ENCODE data around the gene FBRSL1. TPM values are rescaled to one million over a fixed set of nuclear protein-coding genes. Genes with fewer than 3 reads are reported as not detected.

Gene FBRSL1
- total RNA-seq, 4 donors from 2014 or later = 5.9 to 34.3 (median 23.4) TPM

DNA sequence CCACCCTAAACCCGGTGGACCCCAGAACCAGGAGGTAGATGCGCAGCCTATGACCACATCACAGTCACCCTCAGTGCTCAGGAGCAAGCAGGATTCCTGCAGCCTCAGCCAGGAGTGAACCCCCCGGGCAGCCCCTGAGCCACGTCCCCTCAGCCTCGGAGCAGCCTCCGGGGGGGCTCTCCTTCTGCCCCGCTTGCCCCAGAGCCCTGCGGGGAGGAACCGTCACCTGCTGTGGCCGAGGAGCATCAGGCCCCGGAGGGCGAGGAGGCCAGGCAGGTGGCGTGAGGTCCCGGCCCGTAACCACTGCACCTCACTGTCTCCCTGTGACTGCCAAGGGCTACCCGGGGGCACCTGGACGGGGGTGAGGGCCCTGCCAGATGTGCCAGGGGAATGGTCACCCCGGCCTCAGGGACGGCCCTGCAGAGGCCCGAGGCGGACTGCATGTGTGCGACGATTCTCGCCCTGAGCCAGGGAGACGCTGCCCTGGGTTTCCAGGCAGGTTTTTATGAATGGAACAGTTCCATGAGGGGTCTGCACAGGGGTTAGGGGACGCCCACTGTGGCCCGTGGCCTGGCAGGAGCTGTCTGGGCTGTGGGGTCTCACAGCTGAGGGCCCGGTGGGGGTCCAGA, 58.6 kb downstream of the FBRSL1 start:
- Histone ChIP-seq H3K27me3 (no peaks in the 10 kb centered on the region), H3K4me3 (no peak overlapping the region), H3K9me3 (no peaks in the 10 kb centered on the region), H3K36me3 (peaks cover 0 to 53% (median 7%) of the 10 kb centered on the region in 3 donors), H3K27ac (no peak overlapping the region), H3K4me1 (no peaks in the 10 kb centered on the region)
- WGBS, 2 donors = 100% methylated on average over 6 of the region's 28 CpGs; no CpG with 5 or more reads in 1 of the 2 donors
- no peak for DNase-seq
- TF ChIP-seq, protein P1, sequence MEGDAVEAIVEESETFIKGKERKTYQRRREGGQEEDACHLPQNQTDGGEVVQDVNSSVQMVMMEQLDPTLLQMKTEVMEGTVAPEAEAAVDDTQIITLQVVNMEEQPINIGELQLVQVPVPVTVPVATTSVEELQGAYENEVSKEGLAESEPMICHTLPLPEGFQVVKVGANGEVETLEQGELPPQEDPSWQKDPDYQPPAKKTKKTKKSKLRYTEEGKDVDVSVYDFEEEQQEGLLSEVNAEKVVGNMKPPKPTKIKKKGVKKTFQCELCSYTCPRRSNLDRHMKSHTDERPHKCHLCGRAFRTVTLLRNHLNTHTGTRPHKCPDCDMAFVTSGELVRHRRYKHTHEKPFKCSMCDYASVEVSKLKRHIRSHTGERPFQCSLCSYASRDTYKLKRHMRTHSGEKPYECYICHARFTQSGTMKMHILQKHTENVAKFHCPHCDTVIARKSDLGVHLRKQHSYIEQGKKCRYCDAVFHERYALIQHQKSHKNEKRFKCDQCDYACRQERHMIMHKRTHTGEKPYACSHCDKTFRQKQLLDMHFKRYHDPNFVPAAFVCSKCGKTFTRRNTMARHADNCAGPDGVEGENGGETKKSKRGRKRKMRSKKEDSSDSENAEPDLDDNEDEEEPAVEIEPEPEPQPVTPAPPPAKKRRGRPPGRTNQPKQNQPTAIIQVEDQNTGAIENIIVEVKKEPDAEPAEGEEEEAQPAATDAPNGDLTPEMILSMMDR (IDR thresholded peaks at IDR 0.05) = no peak
- TF ChIP-seq POLR2A (IDR thresholded peaks at IDR 0.05) = no peak
- intact Hi-C loops (cut with DNase I) = no loop called here

DNA sequence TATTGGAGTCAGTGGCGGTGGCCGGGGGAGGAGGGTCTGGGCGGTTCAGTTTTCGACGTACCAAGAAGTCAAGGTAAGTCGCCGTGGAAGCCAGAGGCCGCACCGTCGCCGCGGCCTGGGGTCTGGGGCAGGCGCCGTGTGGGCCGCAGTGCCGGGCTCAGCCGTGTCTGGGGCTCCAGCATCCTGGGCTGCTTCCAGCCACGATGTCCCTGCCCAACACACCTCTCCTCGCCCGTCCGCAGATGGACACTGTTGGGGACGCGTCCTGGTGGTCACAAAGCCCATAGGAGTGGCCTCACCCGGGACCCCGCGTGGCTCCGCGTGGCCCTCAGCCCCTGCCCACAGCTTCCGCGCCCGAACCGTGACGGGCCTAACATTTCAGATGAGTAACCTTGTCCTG, 59.1 kb downstream of the FBRSL1 start:
- Histone ChIP-seq H3K36me3 (peaks cover 0 to 59% (median 7%) of the 10 kb centered on the region in 3 donors), H3K27ac (no peak overlapping the region), H3K4me1 (no peaks in the 10 kb centered on the region), H3K9me3 (no peaks in the 10 kb centered on the region), H3K27me3 (no peaks in the 10 kb centered on the region), H3K4me3 (no peak overlapping the region)
- WGBS, 2 donors = 92 to 95% methylated on average over 9 to 16 of the region's 33 CpGs
- DNase-seq = no peak
- TF ChIP-seq, protein P1 (IDR thresholded peaks at IDR 0.05) = no peak
- TF ChIP-seq POLR2A (IDR thresholded peaks at IDR 0.05) = no peak
- intact Hi-C loops (cut with DNase I) = no loop called here

DNA sequence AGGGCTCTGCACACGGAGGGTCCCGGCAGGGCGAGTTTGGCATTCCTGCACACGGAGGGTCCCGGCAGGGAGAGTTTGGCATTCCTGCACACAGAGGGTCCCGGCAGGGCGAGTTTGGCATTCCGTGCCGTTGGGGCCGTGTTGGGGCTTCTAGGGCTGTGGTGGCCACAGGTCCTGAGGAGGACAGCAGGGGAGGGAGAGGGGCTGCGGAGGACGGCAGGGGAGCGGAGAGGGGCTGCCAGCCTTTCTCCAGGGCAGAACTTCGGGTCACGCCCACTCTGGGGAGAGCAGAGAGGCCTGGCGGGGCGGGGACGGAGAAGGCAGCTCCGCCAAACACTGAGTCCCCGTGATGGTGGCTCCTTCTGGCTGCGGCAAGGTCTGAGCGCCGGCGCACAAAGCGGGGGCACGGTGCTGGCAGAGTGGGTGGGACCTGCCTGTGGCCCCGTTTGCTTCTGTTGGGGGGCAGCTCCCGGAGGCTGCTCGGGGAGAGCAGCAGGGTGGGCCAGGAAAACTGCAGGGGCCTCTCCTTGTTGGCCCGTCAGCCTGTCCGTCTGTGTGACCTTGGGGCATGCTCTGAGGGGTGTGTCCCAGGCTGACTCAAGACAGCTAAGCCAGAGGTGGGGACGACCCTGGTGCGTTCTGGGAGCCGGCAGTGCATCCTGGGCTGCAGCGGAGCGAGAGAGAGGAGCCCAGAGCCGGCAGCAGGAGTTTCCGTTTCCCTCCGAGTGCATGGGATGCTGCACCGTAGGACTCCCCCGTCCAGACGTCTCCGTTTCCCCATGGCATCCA, 60.3 kb downstream of the FBRSL1 start:
- no peaks in the 10 kb centered on the region for H3K27me3 ChIP-seq
- no peak for DNase-seq
- H3K4me1 ChIP-seq = no peaks in the 10 kb centered on the region
- no peaks in the 10 kb centered on the region for H3K9me3 ChIP-seq
- H3K27ac ChIP-seq = no peak overlapping the region
- TF ChIP-seq, protein P1 (IDR thresholded peaks at IDR 0.05) = no peak
- no peak for TF ChIP-seq POLR2A (IDR thresholded peaks at IDR 0.05)
- WGBS, 2 donors = 79 to 87% methylated on average over 11 to 12 of the region's 43 CpGs
- intact Hi-C loops (cut with DNase I) = no loop called here
- peaks cover 0 to 61% (median 7%) of the 10 kb centered on the region in 3 donors for H3K36me3 ChIP-seq
- H3K4me3 ChIP-seq = no peak overlapping the region

DNA sequence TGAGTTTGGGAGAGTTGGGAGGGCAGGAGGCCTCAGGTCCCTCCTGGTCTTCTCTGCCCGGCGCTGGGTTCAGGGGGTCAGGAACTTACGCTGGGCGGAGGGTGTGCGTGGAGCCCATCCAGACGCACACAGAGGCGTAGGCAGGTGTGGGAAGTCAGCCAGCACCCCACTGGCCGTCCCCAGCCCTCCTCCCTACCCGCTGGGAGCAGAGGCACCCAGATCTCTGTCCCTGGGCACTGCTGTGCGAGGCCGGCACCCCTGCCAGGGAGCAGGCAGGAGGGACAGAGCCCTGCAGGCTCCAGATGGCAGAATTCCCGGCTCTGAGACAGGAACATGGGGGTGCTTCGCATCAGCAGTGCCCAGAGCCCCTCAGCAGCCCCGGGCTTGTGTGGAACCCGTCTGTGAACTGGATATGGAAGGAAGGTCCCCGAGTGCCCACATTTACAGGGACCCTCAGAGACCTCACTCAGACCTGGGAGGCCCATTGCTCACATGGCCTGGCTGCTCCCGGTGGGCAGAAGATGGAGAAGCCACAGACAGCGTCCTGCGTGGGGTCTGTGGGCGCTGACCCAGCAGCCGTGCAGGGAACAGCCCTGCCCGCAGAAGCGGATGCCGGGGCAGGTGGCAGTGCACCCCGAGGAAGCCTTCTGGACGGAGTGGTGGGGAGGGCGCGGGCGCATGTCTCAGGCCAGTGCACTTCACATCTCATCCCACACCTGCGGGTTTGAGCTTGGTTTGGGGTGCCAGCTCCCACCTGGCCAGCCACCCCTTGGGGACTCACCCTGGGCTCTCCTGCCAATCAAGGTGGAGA, 61.1 kb downstream of the FBRSL1 start:
- peaks cover 0 to 61% (median 7%) of the 10 kb centered on the region in 3 donors for H3K36me3 ChIP-seq
- no peak for DNase-seq
- WGBS, 2 donors = 67 to 98% methylated on average over 6 to 9 of the region's 30 CpGs

More for the DNA sequence above, 61.1 kb downstream of the FBRSL1 start:
- TF ChIP-seq POLR2A (IDR thresholded peaks at IDR 0.05) = no peak
- TF ChIP-seq, protein P1 (IDR thresholded peaks at IDR 0.05) = no peak
- Histone ChIP-seq H3K9me3 (no peaks in the 10 kb centered on the region), H3K27ac (no peak overlapping the region), H3K27me3 (no peaks in the 10 kb centered on the region), H3K4me3 (no peak overlapping the region), H3K4me1 (no peaks in the 10 kb centered on the region)
- intact Hi-C loops (cut with DNase I) = no loop called here
